Ishikawa (cell line): ENCODE measurements around the gene PTPRA.

Experiments used
- CEBPB ChIP-seq: IDR thresholded peaks from 2 replicates; pipeline ENCODE4 v1.6.1; 2012
- CREB1 ChIP-seq: IDR thresholded peaks from 2 replicates; pipeline ENCODE4 v1.6.1; 2012; ENCODE audit warnings: low read depth
- EGR1 ChIP-seq: IDR thresholded peaks from 2 replicates; pipeline ENCODE4 v1.6.1; 2012
- EP300 ChIP-seq: IDR thresholded peaks from 2 replicates; pipeline ENCODE4 v1.6.1; 2012; ENCODE audit warnings: borderline replicate concordance
- FOXM1 ChIP-seq: IDR thresholded peaks from 2 replicates; pipeline ENCODE4 v1.6.1; 2012; ENCODE audit warnings: low read depth, borderline replicate concordance
- MAX ChIP-seq: IDR thresholded peaks from 2 replicates; pipeline ENCODE4 v1.6.1; 2012
- NFIC ChIP-seq: IDR thresholded peaks from 2 replicates; pipeline ENCODE4 v1.6.1; 2012
- REST ChIP-seq: IDR thresholded peaks from 2 replicates; pipeline ENCODE4 v1.6.1; 2012; ENCODE audit warnings: low read depth, mild to moderate bottlenecking
- TAF1 ChIP-seq: IDR thresholded peaks from 2 replicates; pipeline ENCODE4 v1.6.1; 2012; ENCODE audit warnings: low read depth, mild to moderate bottlenecking
- TCF12 ChIP-seq: IDR thresholded peaks from 2 replicates; pipeline ENCODE4 v1.6.1; 2012; ENCODE audit warnings: low read depth
- TEAD4 ChIP-seq: IDR thresholded peaks from 2 replicates; pipeline ENCODE4 v1.6.1; 2012
- YY1 ChIP-seq: IDR thresholded peaks from 2 replicates; pipeline ENCODE4 v1.6.1; 2012; ENCODE audit warnings: low read depth

- TF ChIP-seq EP300 (no peak), YY1 (no peak), REST (no peak), TAF1 (no peak), FOXM1 (no peak), CREB1 (no peak), TCF12 (no peak), NFIC (no peak), EGR1 (no peak), CEBPB (no peak), TEAD4 (no peak), MAX (no peak)
These were observed 201.5 kb downstream of the PTPRA start for GRCh38 chr20:3074812-3075211.
